ENCODE measurements around the gene ESPNL.

GRCh38 chr2:238148981-238149380 is 48.8 kb downstream of the ESPNL start:
- TF ChIP-seq CTCF (conservative IDR thresholded peaks at IDR 0.05; ENCODE audit: low read length) (no peak), EZH2phosphoT487 (IDR thresholded peaks at IDR 0.05; ENCODE audit: borderline replicate concordance) (no peak)
